DOHH2 (cell line): ENCODE data around the gene SP6.
A peak's percentile ranks its signal among the peaks of the same experiment; 100 is the strongest.

Experiments used
- H3F3A ChIP-seq: fragments of 200-600 bp; sonication (generic), shearing (Covaris generic); 2 replicates; pipeline ENCODE4 v1.6.0; 2016; ENCODE audit warnings: antibody characterized with exemption, mild to moderate bottlenecking; ENCODE audit not compliant: control insufficient read depth, insufficient read depth
- H3K27ac ChIP-seq: fragments of 200-600 bp; sonication (generic); 2 replicates; pipeline ENCODE4 v1.5.1; 2014; ENCODE audit warnings: low read depth, mild to moderate bottlenecking, low read length, moderate library complexity
- H3K27me3 ChIP-seq: fragments of 200-600 bp; sonication (generic); 2 replicates; pipeline ENCODE4 v1.6.1; 2014; ENCODE audit warnings: mild to moderate bottlenecking, low read length, mixed read lengths; ENCODE audit not compliant: control insufficient read depth
- H3K36me3 ChIP-seq: fragments of 200-600 bp; sonication (generic); 2 replicates; pipeline ENCODE4 v1.6.1; 2014; ENCODE audit warnings: mild to moderate bottlenecking, low read length, moderate library complexity, mixed read lengths; ENCODE audit not compliant: control insufficient read depth
- H3K4me1 ChIP-seq: fragments of 200-600 bp; sonication (generic); 2 replicates; pipeline ENCODE4 v1.6.1; 2014; ENCODE audit warnings: mild to moderate bottlenecking, low read length, mixed read lengths; ENCODE audit not compliant: control insufficient read depth
- H3K4me2 ChIP-seq: fragments of 200-600 bp; sonication (generic); 2 replicates; pipeline ENCODE4 v1.6.0; 2014; ENCODE audit warnings: mild to moderate bottlenecking, low read length, moderate library complexity
- H3K4me3 ChIP-seq: fragments of 200-600 bp; sonication (generic); 2 replicates; pipeline ENCODE4 v1.5.1; 2014; ENCODE audit warnings: mild to moderate bottlenecking, low read length, mixed read lengths
- H3K79me2 ChIP-seq: fragments of 200-600 bp; sonication (generic); 2 replicates; pipeline ENCODE4 v1.6.1; 2014; ENCODE audit warnings: mild to moderate bottlenecking, low read length, mixed read lengths; ENCODE audit not compliant: control insufficient read depth
- H3K9me2 ChIP-seq: fragments of 200-600 bp; sonication (generic); replicated peaks from 2 replicates; pipeline ENCODE4 v1.6.1; 2014; ENCODE audit warnings: mild to moderate bottlenecking, low read length, mixed read lengths; ENCODE audit not compliant: control insufficient read depth
- H3K9me3 ChIP-seq: fragments of 200-600 bp; sonication (generic); 2 replicates; pipeline ENCODE4 v1.6.1; 2014; ENCODE audit warnings: antibody characterized with exemption, low read length, mixed read lengths; ENCODE audit not compliant: control insufficient read depth, insufficient read depth
- H4K20me1 ChIP-seq: fragments of 200-600 bp; sonication (generic); 2 replicates; pipeline ENCODE4 v1.6.0; 2014; ENCODE audit warnings: low read depth, mild to moderate bottlenecking, antibody characterized with exemption, low read length, moderate library complexity; ENCODE audit not compliant: control insufficient read depth, insufficient read depth
- EZH2phosphoT487 ChIP-seq: fragments of 200-600 bp; sonication (generic); IDR thresholded peaks from 2 replicates; pipeline ENCODE4 v1.6.1; 2017; ENCODE audit warnings: borderline replicate concordance, mild to moderate bottlenecking, antibody characterized with exemption, low read length, moderate library complexity, mixed read lengths
- TF ChIP-seq, protein P1 (sequence below): fragments of 200-600 bp; sonication (generic); IDR thresholded peaks from one replicate; pipeline ENCODE4 v1.5.1; 2014; ENCODE audit warnings: antibody characterized with exemption, mild to moderate bottlenecking, low read depth, low read length; ENCODE audit not compliant: poor library complexity, severe bottlenecking

Gene SP6

DNA sequence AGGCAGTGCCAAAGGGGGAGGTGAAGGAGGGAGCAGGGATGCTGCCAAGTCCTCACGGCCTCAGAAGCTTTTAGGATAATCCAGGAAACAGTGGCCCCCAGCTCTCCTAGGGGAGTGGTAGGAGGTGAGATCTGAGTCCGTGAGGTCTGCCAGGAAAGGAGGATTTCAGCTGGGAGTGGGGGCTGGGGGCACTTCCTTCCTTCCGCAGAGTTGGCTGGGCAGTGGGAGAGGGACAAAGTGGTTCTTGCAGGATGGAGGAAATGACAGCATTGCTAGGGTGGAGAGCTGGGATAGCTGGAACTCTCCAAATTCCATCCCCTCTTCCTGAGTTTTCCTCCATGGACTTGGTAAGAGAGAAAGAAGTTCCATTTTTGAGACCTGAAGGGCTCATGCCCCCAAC is 4.8 kb upstream of the SP6 start:
- Histone ChIP-seq H3K4me2 (no peak overlapping the region), H3K9me3 (no peaks in the 10 kb centered on the region), H3K4me3 (no peak overlapping the region), H3F3A (no peaks in the 10 kb centered on the region), H3K36me3 (no peaks in the 10 kb centered on the region), H4K20me1 (no peaks in the 10 kb centered on the region), H3K9me2 (no peaks in the 10 kb centered on the region), H3K27ac (no peak overlapping the region), H3K79me2 (no peaks in the 10 kb centered on the region), H3K4me1 (no peaks in the 10 kb centered on the region), H3K27me3 (peaks cover 70% of the 10 kb centered on the region)
- TF ChIP-seq, protein P1, sequence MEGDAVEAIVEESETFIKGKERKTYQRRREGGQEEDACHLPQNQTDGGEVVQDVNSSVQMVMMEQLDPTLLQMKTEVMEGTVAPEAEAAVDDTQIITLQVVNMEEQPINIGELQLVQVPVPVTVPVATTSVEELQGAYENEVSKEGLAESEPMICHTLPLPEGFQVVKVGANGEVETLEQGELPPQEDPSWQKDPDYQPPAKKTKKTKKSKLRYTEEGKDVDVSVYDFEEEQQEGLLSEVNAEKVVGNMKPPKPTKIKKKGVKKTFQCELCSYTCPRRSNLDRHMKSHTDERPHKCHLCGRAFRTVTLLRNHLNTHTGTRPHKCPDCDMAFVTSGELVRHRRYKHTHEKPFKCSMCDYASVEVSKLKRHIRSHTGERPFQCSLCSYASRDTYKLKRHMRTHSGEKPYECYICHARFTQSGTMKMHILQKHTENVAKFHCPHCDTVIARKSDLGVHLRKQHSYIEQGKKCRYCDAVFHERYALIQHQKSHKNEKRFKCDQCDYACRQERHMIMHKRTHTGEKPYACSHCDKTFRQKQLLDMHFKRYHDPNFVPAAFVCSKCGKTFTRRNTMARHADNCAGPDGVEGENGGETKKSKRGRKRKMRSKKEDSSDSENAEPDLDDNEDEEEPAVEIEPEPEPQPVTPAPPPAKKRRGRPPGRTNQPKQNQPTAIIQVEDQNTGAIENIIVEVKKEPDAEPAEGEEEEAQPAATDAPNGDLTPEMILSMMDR = no peak
- TF ChIP-seq EZH2phosphoT487 = no peak

DNA sequence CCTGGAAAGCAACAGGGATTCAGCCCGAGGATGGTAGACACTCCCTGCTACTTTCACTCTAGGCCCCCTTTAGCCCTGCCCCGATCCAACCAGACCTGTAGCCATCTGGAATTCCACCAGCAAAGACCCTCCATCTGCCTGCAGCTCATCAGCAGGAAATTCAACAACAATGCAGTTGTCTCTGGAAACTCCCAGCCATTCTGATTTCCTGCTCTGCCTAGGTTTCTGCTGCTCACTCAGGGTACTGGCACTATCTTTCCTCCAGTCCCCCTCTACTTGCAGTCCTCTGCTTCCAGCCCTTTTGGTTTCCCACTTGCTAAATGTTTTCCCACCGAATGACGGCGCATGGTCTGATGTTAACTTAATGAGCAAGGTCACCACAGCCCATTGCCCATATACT is 2.7 kb upstream of the SP6 start:
- H3K27me3 ChIP-seq = peaks cover 86% of the 10 kb centered on the region
- no peaks in the 10 kb centered on the region for H4K20me1 ChIP-seq
- no peak for TF ChIP-seq EZH2phosphoT487
- TF ChIP-seq, protein P1 = no peak

DNA sequence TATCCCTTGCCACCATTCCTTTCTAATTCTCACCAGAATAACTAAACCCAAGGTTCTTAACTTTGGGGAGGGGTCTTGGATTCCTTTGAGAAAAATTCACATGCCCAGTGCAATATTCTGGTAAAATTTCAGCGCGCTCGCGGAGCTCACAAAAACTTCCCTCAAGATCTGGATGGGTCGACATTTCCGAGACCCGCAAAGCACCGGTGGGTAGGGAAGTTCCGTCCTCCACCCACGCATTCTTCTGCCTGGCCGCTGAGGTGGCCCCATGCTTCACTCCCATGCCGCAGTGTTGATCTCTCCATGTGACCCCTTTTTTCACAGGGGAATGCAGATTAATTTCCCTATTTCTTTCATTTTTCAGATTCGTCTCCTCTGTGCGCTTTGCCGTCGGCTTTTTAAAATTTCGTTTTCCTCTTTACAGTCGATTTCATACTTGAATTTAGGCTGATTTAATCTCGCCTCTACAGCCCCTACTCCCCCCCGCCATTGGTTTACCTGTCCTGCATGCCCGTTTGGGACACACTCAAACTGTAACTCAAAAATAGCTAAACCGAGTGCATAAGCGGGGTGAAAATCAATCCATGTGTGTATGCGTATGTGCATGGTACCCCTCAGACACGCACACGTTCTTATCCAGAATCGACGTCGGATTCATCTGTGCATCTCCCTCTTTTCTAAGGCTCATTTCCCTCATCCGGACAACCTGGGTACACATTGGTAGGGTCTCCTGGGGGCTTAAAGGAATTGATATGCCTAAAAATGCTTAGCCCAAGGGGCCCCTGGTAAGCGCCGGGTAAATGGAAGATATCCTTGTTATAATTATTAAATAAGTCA is 1.4 kb upstream of the SP6 start:
- Histone ChIP-seq H3K27me3 (peaks cover 83% of the 10 kb centered on the region), H3K4me2 (no peak overlapping the region), H4K20me1 (no peaks in the 10 kb centered on the region), H3K9me2 (no peaks in the 10 kb centered on the region), H3K9me3 (no peaks in the 10 kb centered on the region), H3K79me2 (no peaks in the 10 kb centered on the region), H3K27ac (no peak overlapping the region), H3K36me3 (no peaks in the 10 kb centered on the region), H3K4me1 (no peaks in the 10 kb centered on the region), H3K4me3 (no peak overlapping the region), H3F3A (no peaks in the 10 kb centered on the region)
- 0 out of 2 replicates have a peak, but pooled peaks have one; percentile 41 for TF ChIP-seq EZH2phosphoT487
- TF ChIP-seq, protein P1 = no peak

More for the DNA sequence above, 2.7 kb upstream of the SP6 start:
- Histone ChIP-seq H3K4me1 (no peaks in the 10 kb centered on the region), H3F3A (no peaks in the 10 kb centered on the region), H3K36me3 (no peaks in the 10 kb centered on the region), H3K9me3 (no peaks in the 10 kb centered on the region), H3K4me3 (no peak overlapping the region), H3K79me2 (no peaks in the 10 kb centered on the region), H3K9me2 (no peaks in the 10 kb centered on the region), H3K27ac (no peak overlapping the region), H3K4me2 (no peak overlapping the region)
